IPS-11a (cell line): ENCODE results near the gene GUCY2D.
"Not testable (repeated sequence)": the region's sequence is repeated elsewhere in the genome, so short reads cannot be mapped to it uniquely, and the experiment has no call there.

ENCODE experiments used
- H3K4me3 ChIP-seq: one replicate; pipeline ENCODE4 v1.5.1; 2013; ENCODE audit warnings: low read depth, low read length, control low read depth

Gene GUCY2D

GRCh38 chr17:8015236-8015956, 13.0 kb downstream of the GUCY2D start:
- H3K4me3 ChIP-seq = peak overlapping the region; percentile 63

- H3K4me3 ChIP-seq = peak overlapping the region; percentile 63
These were observed 13.7 kb downstream of the GUCY2D start for GRCh38 chr17:8015957-8016631.

- H3K4me3 ChIP-seq = peak overlapping the region; percentile 63
These were observed 14.4 kb downstream of the GUCY2D start for GRCh38 chr17:8016632-8017424.

- no peak overlapping the region for H3K4me3 ChIP-seq
These were observed 16.0 kb downstream of the GUCY2D start for GRCh38 chr17:8018436-8018835.

GRCh38 chr17:8019166-8019565, 16.8 kb downstream of the GUCY2D start:
- H3K4me3 ChIP-seq = no peak overlapping the region

- H3K4me3 ChIP-seq = no peak overlapping the region
These were observed 17.5 kb downstream of the GUCY2D start for GRCh38 chr17:8019665-8020650.

- no peak overlapping the region for H3K4me3 ChIP-seq
These were observed 18.6 kb downstream of the GUCY2D start for GRCh38 chr17:8020776-8021564.

- H3K4me3 ChIP-seq = no peak overlapping the region
These were observed 19.3 kb downstream of the GUCY2D start for GRCh38 chr17:8021565-8022359.

- no peak overlapping the region for H3K4me3 ChIP-seq
These were observed 20.1 kb downstream of the GUCY2D start for GRCh38 chr17:8022360-8023003.

GRCh38 chr17:8024161-8024560, 21.7 kb downstream of the GUCY2D start:
- not testable (repeated sequence) for H3K4me3 ChIP-seq

GRCh38 chr17:8025176-8025911, 22.9 kb downstream of the GUCY2D start:
- no peak overlapping the region for H3K4me3 ChIP-seq

GRCh38 chr17:8029121-8029520, 26.7 kb downstream of the GUCY2D start:
- no peak overlapping the region for H3K4me3 ChIP-seq

- H3K4me3 ChIP-seq = no peak overlapping the region
These were observed 28.8 kb downstream of the GUCY2D start for GRCh38 chr17:8031261-8031661.

GRCh38 chr17:8031950-8032349, 29.5 kb downstream of the GUCY2D start:
- H3K4me3 ChIP-seq = no peak overlapping the region

GRCh38 chr17:8032442-8032841, 30.0 kb downstream of the GUCY2D start:
- H3K4me3 ChIP-seq = no peak overlapping the region

GRCh38 chr17:8038954-8039610, 36.7 kb downstream of the GUCY2D start, which contains the start of gene ALOX15B:
Gene ALOX15B (plus strand): TSS chr17:8039059. CDS start chr17:8039156, 97 bp downstream.
- H3K4me3 ChIP-seq = no peak within 1 kb of the TSS

GRCh38 chr17:8039611-8040168, 37.3 kb downstream of the GUCY2D start:
- no peak overlapping the region for H3K4me3 ChIP-seq
